Testis (tissue), 2 donors: ENCODE measurements around the gene KIF26A.

Experiments used
- CTCF ChIP-seq, 3 experiments: fragments of 450-650 bp in 2 of 3; fragments of 200-600 bp in 1 of 3; sonication (generic) in 1 of 3; IDR thresholded peaks; one replicate each; pipeline ENCODE4 v1.5.1; 2016 to 2019; ENCODE audit warnings: antibody characterized with exemption in 3 of 3, mild to moderate bottlenecking in 2 of 3, moderate library complexity in 1 of 3
- POLR2A ChIP-seq: fragments of 450-650 bp; IDR thresholded peaks from one replicate; pipeline ENCODE4 v1.6.1; 2017; ENCODE audit warnings: antibody characterized with exemption, mild to moderate bottlenecking, moderate library complexity

- TF ChIP-seq CTCF (IDR thresholded peaks at IDR 0.05) (no peak), POLR2A (no peak)
Observed at GRCh38 chr14:104128981-104129380, 9.4 kb upstream of the KIF26A start.
